ENCODE results near the gene MAPKAPK2.

DNA sequence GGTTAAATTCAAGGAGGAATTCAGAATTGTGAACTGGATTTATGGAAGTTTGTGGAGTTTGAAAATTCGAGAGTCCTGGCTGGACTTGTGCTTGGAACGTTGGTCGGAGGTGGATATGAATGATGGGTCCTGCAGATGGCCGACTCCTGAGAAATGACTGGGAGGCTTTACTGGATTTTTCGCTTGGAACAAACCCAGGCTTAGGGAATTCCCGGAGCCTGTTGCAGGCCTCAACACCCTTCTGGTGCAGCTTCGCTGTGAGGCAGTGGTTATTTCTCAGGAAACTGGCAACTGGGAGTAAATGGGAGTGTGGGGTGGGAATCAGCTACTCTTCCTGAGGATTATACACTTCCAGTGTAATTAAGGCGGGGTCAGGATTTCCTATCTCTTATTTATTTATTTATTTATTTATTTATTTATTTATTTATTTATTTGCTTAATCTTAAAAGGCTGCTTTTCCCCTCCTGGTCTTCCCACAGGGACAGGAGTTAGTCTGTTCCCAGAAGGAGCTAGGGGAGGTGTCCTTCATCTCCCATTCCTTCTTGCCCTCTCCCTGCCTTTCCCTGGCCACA lies 21.1 kb downstream of the MAPKAPK2 start:
- TF ChIP-seq POLR2A (IDR thresholded peaks at IDR 0.05), result no peak
- no peak for TF ChIP-seq CTCF (IDR thresholded peaks at IDR 0.05 in 4 of 5, conservative IDR thresholded peaks at IDR 0.05 in 1 of 5)
